Mucosa of descending colon (tissue), 3 donors: ENCODE measurements around the gene FOXP4. TPM values are rescaled to one million over a fixed set of nuclear protein-coding genes. Genes with fewer than 3 reads are reported as not detected.
A peak's percentile ranks its signal among the peaks of the same experiment; 100 is the strongest.

Source experiments
- ATAC-seq: fragments of 200-7000 bp; cut with Tn5 transposase; one replicate; pipeline ENCODE4 v1.9.1; 2020; ENCODE audit warnings: mild to moderate bottlenecking, moderate library complexity
- DNase-seq, 3 donors: peaks; one replicate each; pipeline ENCODE4 v3.0.0-alpha.2; 2020
- H3K36me3 ChIP-seq: fragments of 200-600 bp; one replicate; pipeline ENCODE4 v1.8.0; 2021; ENCODE audit warnings: low read depth, mild to moderate bottlenecking
- H3K4me1 ChIP-seq: fragments of 200-600 bp; one replicate; pipeline ENCODE4 v1.8.0; 2021; ENCODE audit warnings: low read depth, mild to moderate bottlenecking
- H3K4me3 ChIP-seq: fragments of 200-600 bp; one replicate; pipeline ENCODE4 v1.8.0; 2021; ENCODE audit warnings: mild to moderate bottlenecking
- H3K9me3 ChIP-seq: fragments of 200-600 bp; one replicate; pipeline ENCODE4 v1.8.0; 2021; ENCODE audit warnings: mild to moderate bottlenecking
- CTCF ChIP-seq: fragments of 200-600 bp; IDR thresholded peaks from one replicate; pipeline ENCODE4 v1.8.0; 2022; ENCODE audit warnings: antibody characterized with exemption, mild to moderate bottlenecking
- intact Hi-C, 2 donors: fragments of 100-400 bp; cut with DNase I in 1 of 2; cut with micrococcal nuclease in 1 of 2; formaldehyde crosslinking; loops; one replicate each; pipeline versions ENCODE4 v1.11.0 to v1.11.1; 2022; cut with DNase I, micrococcal nuclease
- total RNA-seq, 3 donors: library from RNA; stranded (reverse); fragmentation: NEBNext Ultra II Directional in 2 of 3; extraction: Animal tissue kit (Norgen Biotek cat#: 25700) in 2 of 3; gene quantifications; one replicate each; pipeline versions ENCODE4 v1.2.1 to v1.2.4, GENCODE V29; 2021 to 2023
- donor health status: DM: no; HTN: no; CAD: no; lungs with moderate emphysema.
- donor health status: DM: no; HTN: no; CAD: no.
- donor health status: DM: no; HTN: yes; CAD: no.

FOXP4 gene
- total RNA-seq, 3 donors from 2014 or later = 31.5 to 34.9 (median 33.8) TPM

- ATAC-seq (no peak), DNase-seq (no peak)
- Histone ChIP-seq H3K4me1 (peaks cover 17% of the 10 kb centered on the region), H3K36me3 (no peaks in the 10 kb centered on the region), H3K4me3 (no peak overlapping the region), H3K9me3 (no peaks in the 10 kb centered on the region)
- intact Hi-C loops = no loop called here
- TF ChIP-seq CTCF = no peak
Measured at GRCh38 chr6:41502566-41502916, 43.6 kb upstream of the FOXP4 start.

GRCh38 chr6:41502917-41503671 lies 43.1 kb upstream of the FOXP4 start:
- Histone ChIP-seq H3K4me1 (peaks cover 17% of the 10 kb centered on the region), H3K4me3 (no peak overlapping the region), H3K36me3 (no peaks in the 10 kb centered on the region), H3K9me3 (no peaks in the 10 kb centered on the region)
- no peak for TF ChIP-seq CTCF
- DNase-seq = no peak
- intact Hi-C loops = no loop called here
- no peak for ATAC-seq

- no peak for TF ChIP-seq CTCF
- intact Hi-C loops = no loop called here
- ATAC-seq (peak; percentile 47), DNase-seq (no peak)
- Histone ChIP-seq H3K9me3 (no peaks in the 10 kb centered on the region), H3K36me3 (no peaks in the 10 kb centered on the region), H3K4me1 (peaks cover 17% of the 10 kb centered on the region), H3K4me3 (no peak overlapping the region)
Measured at GRCh38 chr6:41503827-41504465, 42.2 kb upstream of the FOXP4 start.

GRCh38 chr6:41504466-41505121 lies 41.6 kb upstream of the FOXP4 start:
- ATAC-seq (peak; percentile 16), DNase-seq (no peak)
- intact Hi-C loops = no loop called here
- H3K36me3 ChIP-seq = no peaks in the 10 kb centered on the region
- H3K9me3 ChIP-seq = no peaks in the 10 kb centered on the region
- no peak for TF ChIP-seq CTCF
- no peak overlapping the region for H3K4me3 ChIP-seq
- H3K4me1 ChIP-seq = peaks cover 17% of the 10 kb centered on the region

GRCh38 chr6:41505122-41506049 lies 40.8 kb upstream of the FOXP4 start:
- ATAC-seq = peak; percentile 83
- intact Hi-C loops = no loop called here
- no peak for TF ChIP-seq CTCF
- Histone ChIP-seq H3K4me1 (peaks cover 17% of the 10 kb centered on the region), H3K36me3 (no peaks in the 10 kb centered on the region), H3K4me3 (no peak overlapping the region), H3K9me3 (no peaks in the 10 kb centered on the region)
- DNase-seq = peak; percentile 64 to 84 (median 75)
